ENCODE measurements around the gene SAPCD2.

GRCh38 chr9:137079401-137079787 lies 9.0 kb upstream of the SAPCD2 start:
- TF ChIP-seq CTCF (tag by site-specific recombination; IDR thresholded peaks at IDR 0.05) = no peak
- no peak for TF ChIP-seq PBX3 (CRISPR knock-in tag; IDR thresholded peaks at IDR 0.05)
- TF ChIP-seq ZNF175 (tag by site-specific recombination; IDR thresholded peaks at IDR 0.05) = no peak
- no peak for TF ChIP-seq ZBTB10 (tag by site-specific recombination; IDR thresholded peaks at IDR 0.05)
- TF ChIP-seq ZBTB8A (tag by site-specific recombination; IDR thresholded peaks at IDR 0.05) = no peak
- TF ChIP-seq ZFP41 (tag by site-specific recombination; IDR thresholded peaks at IDR 0.05; ENCODE audit: borderline replicate concordance) = no peak
- no peak for TF ChIP-seq ZNF629 (tag by site-specific recombination; IDR thresholded peaks at IDR 0.05)
- TF ChIP-seq ATF2 (tag by site-specific recombination; IDR thresholded peaks at IDR 0.05; ENCODE audit: low read depth) = no peak
- no peak for TF ChIP-seq KLF16 (tag by site-specific recombination; IDR thresholded peaks at IDR 0.05)
- TF ChIP-seq ZNF433 (tag by site-specific recombination; IDR thresholded peaks at IDR 0.05; ENCODE audit: low read depth) = no peak
- no peak for TF ChIP-seq ZNF561 (tag by site-specific recombination; IDR thresholded peaks at IDR 0.05; ENCODE audit: borderline replicate concordance)
- no peak for TF ChIP-seq ZNF214 (tag by site-specific recombination; IDR thresholded peaks at IDR 0.05; ENCODE audit: borderline replicate concordance)
- TF ChIP-seq TRIM28 (IDR thresholded peaks at IDR 0.05; ENCODE audit: borderline replicate concordance, low read length) = no peak
- TF ChIP-seq ZNF549 (tag by site-specific recombination; IDR thresholded peaks at IDR 0.05) = no peak
